ENCODE data around the gene PCDHA4. TPM values are rescaled to one million over a fixed set of nuclear protein-coding genes. Genes with fewer than 3 reads are reported as not detected.
"Not testable (repeated sequence)": the region's sequence is repeated elsewhere in the genome, so short reads cannot be mapped to it uniquely, and the experiment has no call there.

The PCDHA4 gene
- total RNA-seq, 2 donors from 2014 or later: not detected

- not testable (repeated sequence) for H3K27ac Mint-ChIP-seq; DNase-seq (ENCODE audit: low spot score); H3K4me3 Mint-ChIP-seq; ATAC-seq; H3K4me1 Mint-ChIP-seq (ENCODE audit: low read depth in 2 of 2); H3K9me3 Mint-ChIP-seq
- H3K27me3 Mint-ChIP-seq: peaks cover 12 to 13% of the 10 kb centered on the region in 2 donors
- peaks cover 13% of the 10 kb centered on the region for H3K36me3 Mint-ChIP-seq
Observed at GRCh38 chr5:140829511-140830501, 22.9 kb downstream of the PCDHA4 start.

DNA sequence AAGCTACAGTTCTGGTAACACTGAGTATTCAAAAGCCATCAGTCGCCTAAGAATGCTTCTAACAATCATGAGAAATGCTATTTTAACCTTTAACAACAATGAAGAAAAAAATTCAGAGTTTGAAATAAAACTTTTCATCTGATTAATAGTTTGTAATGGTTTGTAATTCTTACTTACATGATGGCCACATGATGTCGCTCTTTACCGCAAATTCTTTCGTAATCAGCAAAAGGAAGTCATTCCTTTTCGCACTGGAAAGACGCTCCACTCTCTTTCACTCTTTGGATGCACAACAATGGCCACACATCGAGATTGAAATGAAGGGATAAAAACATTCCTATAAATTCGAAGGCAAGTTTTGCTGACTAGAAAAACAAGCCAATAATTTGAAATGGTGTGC, 27.1 kb downstream of the PCDHA4 start, which contains the start of gene PCDHA7:
Gene PCDHA7, plus strand, starts transcription at position 277 of the 400 bp plus-strand sequence. Its CDS starts 115 bp downstream, at position 392.
- peaks cover 6 to 9% of the 10 kb centered on the region in 2 donors for H3K27me3 Mint-ChIP-seq
- no peak within 1 kb of the TSS for H3K4me3 Mint-ChIP-seq
- peaks cover 6% of the 10 kb centered on the region for H3K36me3 Mint-ChIP-seq
- DNase-seq (ENCODE audit: low spot score) (no peak), ATAC-seq (no peak)
- no peaks in the 10 kb centered on the region for H3K4me1 Mint-ChIP-seq (ENCODE audit: low read depth in 2 of 2)
- peaks cover 3% of the 10 kb centered on the region for H3K9me3 Mint-ChIP-seq
- no peak within 1 kb of the TSS for H3K27ac Mint-ChIP-seq

GRCh38 chr5:140834439-140835008, 27.7 kb downstream of the PCDHA4 start:
- not testable (repeated sequence) for H3K4me1 Mint-ChIP-seq (ENCODE audit: low read depth in 2 of 2); H3K27ac Mint-ChIP-seq; H3K36me3 Mint-ChIP-seq; DNase-seq (ENCODE audit: low spot score); H3K27me3 Mint-ChIP-seq; ATAC-seq; H3K4me3 Mint-ChIP-seq; H3K9me3 Mint-ChIP-seq

- Mint-ChIP-seq H3K27ac (no peak overlapping the region), H3K9me3 (peaks cover 11% of the 10 kb centered on the region), H3K36me3 (peaks cover 15% of the 10 kb centered on the region), H3K4me3 (no peak overlapping the region), H3K4me1 (ENCODE audit: low read depth in 2 of 2) (no peaks in the 10 kb centered on the region), H3K27me3 (peaks cover 9 to 17% of the 10 kb centered on the region in 2 donors)
- no peak for ATAC-seq
- DNase-seq (ENCODE audit: low spot score): no peak
Observed at GRCh38 chr5:140835622-140836510, 29.0 kb downstream of the PCDHA4 start.

GRCh38 chr5:140840978-140841962, 34.4 kb downstream of the PCDHA4 start, which contains the start of gene PCDHA8:
Gene PCDHA8 (plus strand): TSS chr5:140841187. CDS start chr5:140841322, 135 bp downstream.
- ATAC-seq: no peak
- Mint-ChIP-seq H3K27me3 (peaks cover 0 to 17% of the 10 kb centered on the region in 2 donors), H3K9me3 (peaks cover 7% of the 10 kb centered on the region), H3K4me3 (no peak within 1 kb of the TSS), H3K27ac (no peak within 1 kb of the TSS), H3K4me1 (ENCODE audit: low read depth in 2 of 2) (no peaks in the 10 kb centered on the region), H3K36me3 (peaks cover 13% of the 10 kb centered on the region)
- DNase-seq (ENCODE audit: low spot score): no peak

DNA sequence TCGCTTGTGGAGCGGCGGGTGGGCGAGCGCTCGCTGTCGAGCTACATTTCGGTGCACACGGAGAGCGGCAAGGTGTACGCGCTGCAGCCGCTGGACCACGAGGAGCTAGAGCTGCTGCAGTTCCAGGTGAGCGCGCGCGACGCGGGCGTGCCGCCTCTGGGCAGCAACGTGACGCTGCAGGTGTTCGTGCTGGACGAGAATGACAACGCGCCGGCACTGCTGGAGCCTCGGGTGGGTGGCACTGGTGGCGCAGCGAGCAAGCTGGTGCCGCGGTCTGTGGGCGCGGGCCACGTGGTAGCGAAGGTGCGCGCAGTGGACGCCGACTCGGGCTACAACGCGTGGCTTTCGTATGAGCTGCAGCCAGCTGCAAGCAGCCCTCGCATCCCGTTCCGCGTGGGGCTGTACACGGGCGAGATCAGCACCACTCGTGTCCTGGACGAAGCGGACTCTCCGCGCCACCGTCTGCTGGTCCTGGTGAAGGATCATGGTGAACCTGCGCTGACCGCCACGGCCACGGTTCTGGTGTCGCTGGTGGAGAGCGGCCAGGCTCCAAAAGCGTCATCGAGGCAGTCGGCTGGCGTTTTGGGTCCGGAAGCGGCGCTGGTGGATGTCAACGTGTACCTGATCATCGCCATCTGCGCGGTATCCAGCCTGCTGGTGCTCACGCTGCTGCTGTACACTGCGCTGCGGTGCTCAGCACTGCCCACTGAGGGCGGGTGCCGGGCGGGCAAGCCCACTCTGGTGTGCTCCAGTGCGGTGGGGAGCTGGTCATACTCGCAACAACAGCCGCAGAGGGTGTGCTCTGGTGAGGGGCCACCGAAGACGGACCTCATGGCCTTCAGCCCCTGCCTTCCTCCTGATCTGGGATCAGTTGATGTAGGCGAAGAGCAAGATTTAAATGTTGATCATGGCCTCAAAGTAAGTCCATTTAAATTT, 36.2 kb downstream of the PCDHA4 start:
- peaks cover 0 to 23% of the 10 kb centered on the region in 2 donors for H3K27me3 Mint-ChIP-seq
- peaks cover 14% of the 10 kb centered on the region for H3K9me3 Mint-ChIP-seq
- H3K36me3 Mint-ChIP-seq: peaks cover 17% of the 10 kb centered on the region
- no peak overlapping the region for H3K4me3 Mint-ChIP-seq
- no peak overlapping the region for H3K27ac Mint-ChIP-seq
- no peaks in the 10 kb centered on the region for H3K4me1 Mint-ChIP-seq (ENCODE audit: low read depth in 2 of 2)
- ATAC-seq (no peak), DNase-seq (ENCODE audit: low spot score) (no peak)

DNA sequence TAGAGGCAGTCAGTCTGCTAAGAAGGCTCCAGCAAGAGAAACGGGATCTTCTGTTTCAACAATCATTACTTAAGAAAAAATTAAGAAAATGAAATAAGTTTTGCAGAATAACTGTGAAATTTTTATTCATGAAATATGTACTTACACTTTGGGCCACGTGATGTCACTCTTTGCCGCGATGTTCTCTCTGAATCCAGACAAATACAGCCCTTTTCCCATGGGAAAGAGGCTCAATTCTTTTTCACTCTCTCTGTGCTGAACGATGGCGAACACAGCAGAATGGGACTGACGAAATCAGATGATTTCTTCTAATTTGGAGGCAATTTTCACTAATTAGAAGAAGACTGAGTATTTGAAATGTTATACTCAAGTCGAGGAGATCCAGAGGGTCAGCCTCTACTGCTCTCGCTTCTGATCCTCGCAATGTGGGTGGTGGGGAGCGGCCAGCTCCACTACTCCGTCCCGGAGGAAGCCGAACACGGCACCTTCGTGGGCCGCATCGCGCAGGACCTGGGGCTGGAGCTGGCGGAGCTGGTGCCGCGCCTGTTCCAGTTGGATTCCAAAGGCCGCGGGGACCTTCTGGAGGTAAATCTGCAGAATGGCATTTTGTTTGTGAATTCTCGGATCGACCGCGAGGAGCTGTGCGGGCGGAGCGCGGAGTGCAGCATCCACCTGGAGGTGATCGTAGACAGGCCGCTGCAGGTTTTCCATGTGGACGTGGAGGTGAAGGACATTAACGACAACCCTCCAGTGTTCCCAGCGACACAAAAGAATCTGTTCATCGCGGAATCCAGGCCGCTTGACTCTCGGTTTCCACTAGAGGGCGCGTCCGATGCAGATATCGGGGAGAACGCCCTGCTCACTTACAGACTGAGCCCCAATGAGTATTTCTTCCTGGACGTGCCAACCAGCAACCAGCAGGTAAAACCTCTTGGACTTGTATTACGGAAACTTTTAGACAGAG, 41.6 kb downstream of the PCDHA4 start, which contains the start of gene PCDHA9:
Gene PCDHA9, plus strand, starts transcription at position 244 of the 964 bp plus-strand sequence. Its CDS starts 114 bp downstream, at position 358.
- not testable (repeated sequence) for H3K4me3 Mint-ChIP-seq; ATAC-seq; H3K36me3 Mint-ChIP-seq; H3K9me3 Mint-ChIP-seq; DNase-seq (ENCODE audit: low spot score); H3K4me1 Mint-ChIP-seq (ENCODE audit: low read depth in 2 of 2); H3K27ac Mint-ChIP-seq
- peaks cover 0 to 12% of the 10 kb centered on the region in 2 donors for H3K27me3 Mint-ChIP-seq

DNA sequence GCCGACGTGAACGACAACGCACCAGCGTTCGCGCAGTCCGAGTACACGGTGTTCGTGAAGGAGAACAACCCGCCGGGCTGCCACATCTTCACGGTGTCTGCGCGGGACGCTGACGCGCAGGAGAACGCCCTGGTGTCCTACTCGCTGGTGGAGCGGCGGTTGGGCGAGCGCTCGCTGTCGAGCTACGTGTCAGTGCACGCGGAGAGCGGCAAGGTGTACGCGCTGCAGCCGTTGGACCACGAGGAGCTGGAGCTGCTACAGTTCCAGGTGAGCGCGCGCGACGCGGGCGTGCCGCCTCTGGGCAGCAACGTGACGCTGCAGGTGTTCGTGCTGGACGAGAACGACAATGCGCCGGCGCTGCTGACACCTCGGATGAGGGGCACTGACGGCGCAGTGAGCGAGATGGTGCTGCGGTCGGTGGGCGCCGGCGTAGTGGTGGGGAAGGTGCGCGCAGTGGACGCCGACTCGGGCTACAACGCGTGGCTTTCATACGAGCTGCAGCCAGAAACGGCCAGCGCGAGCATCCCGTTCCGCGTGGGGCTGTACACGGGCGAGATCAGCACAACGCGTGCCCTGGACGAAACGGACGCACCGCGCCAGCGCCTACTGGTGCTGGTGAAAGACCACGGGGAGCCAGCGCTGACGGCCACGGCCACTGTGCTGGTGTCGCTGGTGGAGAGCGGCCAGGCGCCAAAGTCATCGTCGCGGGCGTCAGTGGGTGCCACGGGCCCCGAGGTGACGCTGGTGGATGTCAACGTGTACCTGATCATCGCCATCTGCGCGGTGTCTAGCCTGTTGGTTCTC, 43.2 kb downstream of the PCDHA4 start:
- not testable (repeated sequence) for H3K4me1 Mint-ChIP-seq (ENCODE audit: low read depth in 2 of 2); H3K27ac Mint-ChIP-seq; DNase-seq (ENCODE audit: low spot score); H3K9me3 Mint-ChIP-seq; H3K4me3 Mint-ChIP-seq; ATAC-seq; H3K36me3 Mint-ChIP-seq
- H3K27me3 Mint-ChIP-seq: peaks cover 0 to 12% of the 10 kb centered on the region in 2 donors

DNA sequence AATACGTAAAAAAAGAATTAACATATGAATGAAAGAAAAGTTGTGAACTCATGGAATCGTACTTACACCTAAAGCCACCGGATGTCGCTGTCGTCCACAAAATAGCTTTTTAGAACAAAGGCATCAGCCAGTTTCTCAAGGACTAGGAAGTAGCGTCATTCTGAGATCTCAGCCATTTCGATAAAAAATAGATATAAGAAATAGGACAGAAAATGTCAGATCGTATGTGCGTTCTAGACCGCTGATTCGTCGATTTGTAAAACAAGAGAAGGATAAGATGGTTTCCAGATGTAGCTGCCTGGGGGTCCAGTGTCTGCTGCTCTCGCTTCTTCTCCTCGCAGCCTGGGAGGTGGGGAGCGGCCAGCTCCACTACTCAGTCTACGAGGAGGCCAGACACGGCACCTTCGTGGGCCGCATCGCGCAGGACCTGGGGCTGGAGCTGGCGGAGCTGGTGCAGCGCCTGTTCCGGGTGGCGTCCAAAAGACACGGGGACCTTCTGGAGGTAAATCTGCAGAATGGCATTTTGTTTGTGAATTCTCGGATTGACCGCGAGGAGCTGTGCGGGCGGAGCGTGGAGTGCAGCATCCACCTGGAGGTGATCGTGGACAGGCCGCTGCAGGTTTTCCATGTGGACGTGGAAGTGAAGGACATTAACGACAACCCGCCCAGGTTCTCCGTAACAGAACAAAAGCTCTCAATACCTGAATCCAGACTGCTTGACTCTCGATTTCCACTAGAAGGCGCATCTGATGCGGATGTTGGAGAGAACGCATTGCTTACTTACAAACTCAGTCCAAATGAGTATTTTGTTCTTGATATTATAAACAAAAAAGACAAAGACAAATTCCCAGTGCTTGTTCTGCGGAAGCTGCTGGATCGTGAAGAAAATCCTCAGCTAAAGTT, 49.2 kb downstream of the PCDHA4 start, which contains the start of gene PCDHA10:
Gene PCDHA10, plus strand, starts transcription at position 126 of the 903 bp plus-strand sequence. Its CDS starts 152 bp downstream, at position 278.
- Mint-ChIP-seq H3K4me3 (no peak within 1 kb of the TSS), H3K36me3 (peaks cover 15% of the 10 kb centered on the region), H3K9me3 (peaks cover 2% of the 10 kb centered on the region), H3K27ac (no peak within 1 kb of the TSS), H3K4me1 (ENCODE audit: low read depth in 2 of 2) (no peaks in the 10 kb centered on the region), H3K27me3 (no peaks in the 10 kb centered on the region)
- ATAC-seq (no peak), DNase-seq (ENCODE audit: low spot score) (no peak)
